Superior temporal gyrus (tissue), 1 donor: Measurements from ENCODE around the gene CHST3.

Experiments used
- DNase-seq: peaks from one replicate; pipeline ENCODE4 v3.0.0-alpha.2; 2016; ENCODE audit errors: extremely low spot score

The CHST3 gene

GRCh38 chr10:71989661-71990454 lies 25.7 kb downstream of the CHST3 start:
- DNase-seq, result peak; percentile 46

DNA sequence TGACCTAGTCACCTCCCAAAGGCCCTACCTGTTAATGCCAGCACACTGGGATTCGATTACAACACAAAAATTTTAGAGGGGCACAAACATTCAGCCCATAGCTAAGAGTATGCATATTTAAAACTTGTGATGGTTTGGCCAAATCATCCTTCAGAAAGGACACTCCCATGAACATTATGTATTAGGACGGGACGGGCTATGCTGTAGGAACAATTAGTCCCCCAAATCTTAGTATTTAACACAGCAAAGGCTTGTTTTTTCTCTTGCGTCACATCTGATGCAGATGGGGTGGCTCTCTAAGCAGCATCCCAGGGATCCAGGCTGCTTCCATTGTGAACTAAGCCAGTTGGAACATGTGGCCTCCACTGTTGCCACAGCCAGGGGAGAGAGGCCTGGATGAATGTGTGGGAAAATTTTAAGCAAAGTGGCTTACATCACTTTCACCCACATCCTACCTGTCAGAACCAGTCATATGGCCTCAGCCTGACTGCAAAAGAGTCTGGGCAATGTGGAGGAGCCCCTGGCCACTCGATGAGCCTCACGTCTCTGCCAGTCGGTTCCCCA lies 26.6 kb downstream of the CHST3 start:
- peak; percentile 72 for DNase-seq

GRCh38 chr10:71995449-71995848 lies 31.3 kb downstream of the CHST3 start:
- DNase-seq, result no peak

GRCh38 chr10:71995887-71996575 lies 31.8 kb downstream of the CHST3 start:
- DNase-seq, result peak; percentile 46

GRCh38 chr10:71996592-71997371 lies 32.6 kb downstream of the CHST3 start:
- peak; percentile 89 for DNase-seq

DNA sequence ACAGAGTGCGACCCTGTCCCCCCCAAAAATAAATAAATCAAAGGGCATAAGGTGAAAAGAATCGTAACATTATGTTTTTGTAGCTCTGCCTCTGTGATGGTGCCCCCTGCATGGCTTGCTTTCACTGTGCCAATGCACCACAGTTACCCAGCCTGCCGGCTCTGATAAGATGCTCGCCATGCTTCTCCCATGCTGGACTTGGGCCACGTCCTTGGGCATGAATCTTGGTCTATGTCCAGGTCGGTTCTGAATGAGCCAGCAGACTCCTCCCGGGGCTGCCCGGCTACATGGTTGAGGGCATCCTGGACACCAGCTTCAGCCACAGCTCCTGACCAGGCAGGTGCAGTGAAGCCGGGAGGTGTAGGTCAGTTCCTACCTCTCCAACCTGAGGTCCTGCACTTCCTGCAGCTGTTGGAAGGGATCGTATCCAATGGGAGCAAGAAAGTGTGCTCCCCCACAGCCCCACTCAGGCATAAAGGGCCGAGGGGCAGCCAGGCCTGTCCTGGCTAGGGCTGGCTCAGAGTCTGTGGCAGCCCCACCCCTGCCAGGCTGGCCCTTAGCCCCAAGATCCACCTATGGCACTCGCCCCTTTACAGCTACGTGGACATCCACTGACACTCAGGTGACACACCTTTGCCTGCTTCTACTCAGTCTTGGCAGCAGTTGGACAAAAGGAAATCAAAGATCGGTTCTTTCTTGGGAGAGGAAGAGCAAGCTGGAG lies 34.1 kb downstream of the CHST3 start:
- DNase-seq, result peak; percentile 73

GRCh38 chr10:71998840-71999194 lies 34.6 kb downstream of the CHST3 start:
- no peak for DNase-seq

DNA sequence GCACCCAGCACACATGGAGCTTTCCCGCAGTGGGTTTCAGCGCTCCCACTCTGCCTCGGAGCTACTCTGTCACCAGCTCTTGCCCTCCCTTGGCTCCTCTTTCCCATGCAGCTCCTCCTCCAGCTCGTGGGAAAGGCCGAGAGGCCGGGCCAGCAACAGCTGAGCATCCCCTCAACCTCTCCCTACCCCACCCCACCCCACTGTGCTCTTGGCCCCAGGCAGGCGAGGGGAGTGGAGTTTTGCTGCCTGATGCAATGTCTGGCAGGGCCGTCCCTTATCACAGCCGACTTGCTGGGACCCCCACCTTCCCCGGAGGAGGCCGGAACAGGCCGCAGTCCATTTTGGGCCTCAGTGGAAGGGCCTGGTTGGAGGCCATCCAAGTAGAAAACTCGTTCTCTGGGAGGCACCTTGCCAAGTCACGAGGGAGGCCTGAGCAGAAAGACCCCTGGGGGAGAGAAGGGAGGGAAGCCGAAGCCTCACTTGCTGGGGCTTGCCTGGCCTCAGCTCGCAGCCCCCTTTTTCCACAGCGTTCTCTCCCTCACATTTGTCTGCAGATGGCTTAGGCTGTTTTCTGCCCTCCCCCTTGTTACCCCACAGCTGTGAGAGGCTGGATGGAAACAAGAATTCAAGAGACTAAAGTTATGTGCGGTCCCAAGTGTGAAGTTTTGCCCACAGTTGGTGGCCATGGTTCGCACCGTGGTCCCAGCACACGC lies 35.3 kb downstream of the CHST3 start:
- DNase-seq, result peak; percentile 81

DNA sequence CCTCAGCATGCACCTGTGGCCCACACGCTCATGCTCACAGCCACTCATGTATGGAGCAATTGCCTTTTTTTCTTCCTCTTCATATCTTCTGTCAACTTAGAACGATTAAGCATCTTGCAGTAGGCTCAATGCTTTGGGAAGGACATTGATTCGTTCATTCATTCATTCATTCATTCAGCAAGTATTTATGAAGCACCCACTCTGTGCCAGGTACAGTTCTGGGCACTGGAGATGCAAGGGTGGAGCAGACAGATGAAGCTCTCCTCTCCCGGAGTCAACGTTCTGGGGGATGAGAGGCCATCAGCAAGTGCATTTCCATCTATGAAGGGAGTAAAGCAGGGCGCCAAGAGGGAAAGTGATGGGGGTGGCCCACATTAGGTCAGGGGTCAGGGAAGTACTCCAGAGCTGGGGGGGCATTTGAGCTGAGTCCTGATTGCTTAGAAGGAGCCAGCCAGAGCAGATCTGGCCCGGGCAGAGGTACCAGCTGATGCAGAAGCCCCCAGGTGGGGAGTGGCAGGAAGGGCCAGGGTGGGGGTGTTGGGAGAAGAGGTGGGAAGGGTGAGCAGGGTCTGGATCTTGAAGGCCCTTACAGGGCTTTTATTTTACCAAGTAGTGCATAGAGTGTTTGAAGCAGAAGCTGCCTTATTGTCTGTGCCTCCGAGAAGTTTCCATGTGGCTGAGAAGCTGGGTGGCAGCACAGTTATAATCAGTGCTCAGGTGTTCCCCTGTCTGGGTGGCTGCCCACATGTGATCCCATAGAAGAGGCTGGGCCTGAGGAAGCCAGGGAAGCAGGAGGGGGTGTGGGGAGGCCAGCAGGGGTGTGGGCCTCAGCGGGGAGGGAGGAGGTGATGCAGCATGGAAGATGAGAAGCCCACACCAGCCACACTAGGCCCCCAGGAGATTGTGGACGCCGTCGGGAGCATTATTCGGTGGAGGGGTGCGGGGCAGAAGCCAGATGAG lies 36.2 kb downstream of the CHST3 start:
- DNase-seq, result no peak

GRCh38 chr10:72001033-72001395 lies 36.8 kb downstream of the CHST3 start:
- DNase-seq, result no peak

DNA sequence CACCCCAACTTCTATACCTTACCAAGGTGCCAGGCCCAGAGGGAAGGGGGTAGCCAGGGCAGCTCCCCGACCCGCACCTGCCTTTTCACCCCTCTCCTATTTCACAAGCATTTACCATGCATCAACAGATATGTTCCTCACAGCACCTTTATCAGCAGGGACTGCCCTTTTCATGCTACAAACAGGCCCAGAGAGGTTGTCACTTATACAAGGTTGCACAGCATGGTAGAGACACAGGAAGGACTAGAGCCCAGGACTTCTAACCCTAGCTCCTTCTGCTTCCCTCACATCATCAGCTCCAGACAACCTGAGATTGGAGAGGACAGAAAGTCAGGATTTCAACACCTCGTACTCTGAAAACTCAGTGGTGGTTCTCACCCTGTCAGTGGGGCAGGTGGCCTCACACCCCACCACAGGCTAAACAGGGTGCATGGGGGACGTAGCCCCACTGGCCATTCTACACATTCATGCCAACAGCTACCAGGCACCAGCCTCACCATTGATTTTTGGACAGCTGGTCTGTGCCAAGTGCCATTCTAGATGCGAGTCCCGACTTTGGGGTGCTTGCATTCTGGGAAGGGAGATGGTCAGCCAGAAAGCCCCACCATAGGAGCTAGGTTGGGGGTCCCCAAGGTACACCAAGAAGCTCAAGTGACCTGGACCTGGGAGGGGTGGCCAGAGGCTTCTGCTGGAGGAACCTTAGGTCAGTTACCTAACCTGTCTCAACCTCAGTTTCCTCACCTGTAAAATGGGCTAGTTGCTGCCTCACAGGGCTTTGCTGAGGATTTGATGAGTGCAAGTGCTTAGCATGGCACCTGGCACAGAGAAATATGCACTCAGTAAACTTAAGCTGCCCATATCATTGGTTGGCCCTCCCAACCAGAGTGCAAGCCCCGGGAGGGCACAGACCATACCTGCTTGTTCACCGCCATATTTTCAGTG lies 38.4 kb downstream of the CHST3 start:
- no peak for DNase-seq

GRCh38 chr10:72006026-72006425 lies 41.8 kb downstream of the CHST3 start:
- DNase-seq, result no peak

DNA sequence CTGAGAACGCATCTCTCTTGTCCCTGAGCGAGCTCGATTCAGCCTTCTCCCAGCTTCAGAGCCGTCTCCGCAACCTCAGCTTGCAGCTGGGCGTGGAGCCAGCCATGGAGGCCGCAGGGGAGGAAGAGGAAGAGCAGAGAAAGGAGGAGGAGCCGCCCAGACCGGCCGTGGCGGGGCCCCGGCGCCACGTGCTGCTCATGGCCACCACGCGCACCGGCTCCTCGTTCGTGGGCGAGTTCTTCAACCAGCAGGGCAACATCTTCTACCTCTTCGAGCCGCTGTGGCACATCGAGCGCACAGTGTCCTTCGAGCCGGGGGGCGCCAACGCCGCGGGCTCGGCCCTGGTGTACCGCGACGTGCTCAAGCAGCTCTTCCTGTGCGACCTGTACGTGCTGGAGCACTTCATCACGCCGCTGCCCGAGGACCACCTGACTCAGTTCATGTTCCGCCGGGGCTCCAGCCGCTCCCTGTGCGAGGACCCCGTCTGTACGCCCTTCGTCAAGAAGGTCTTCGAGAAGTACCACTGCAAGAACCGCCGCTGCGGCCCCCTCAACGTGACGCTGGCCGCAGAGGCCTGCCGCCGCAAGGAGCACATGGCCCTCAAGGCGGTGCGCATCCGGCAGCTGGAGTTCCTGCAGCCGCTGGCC lies 43.2 kb downstream of the CHST3 start:
- DNase-seq, result peak; percentile 54

- no peak for DNase-seq
Measured at GRCh38 chr10:72008096-72008981, 44.1 kb downstream of the CHST3 start.

DNA sequence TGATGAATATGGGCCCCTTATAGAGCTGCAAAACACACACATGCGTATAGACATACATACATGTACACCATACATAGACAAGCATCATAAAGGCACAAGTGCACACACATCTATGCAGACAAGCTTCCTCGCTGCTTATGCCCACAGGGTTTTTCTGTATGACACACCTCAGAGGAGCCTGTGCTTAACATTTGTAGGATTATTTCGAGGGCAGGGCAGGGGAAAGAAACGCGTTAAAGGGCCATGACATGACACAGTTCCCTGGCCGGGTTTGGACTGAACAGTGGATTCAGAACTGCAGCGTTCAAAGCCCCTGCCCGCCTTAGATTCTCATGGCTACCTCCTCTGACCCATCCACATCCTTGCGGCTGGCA lies 44.8 kb downstream of the CHST3 start:
- no peak for DNase-seq

GRCh38 chr10:72009425-72010081 lies 45.4 kb downstream of the CHST3 start:
- DNase-seq, result peak; percentile 53
